GM19463 (cell line): ENCODE data around the gene CAND2.
"Not testable (repeated sequence)": the region's sequence is repeated elsewhere in the genome, so short reads cannot be mapped to it uniquely, and the experiment has no call there.

ENCODE experiments used
- ATAC-seq: cut with Tn5 transposase; IDR thresholded peaks from one replicate; pipeline ENCODE4 v1.9.1; 2021; ENCODE audit warnings: mild to moderate bottlenecking, moderate library complexity; ENCODE audit not compliant: unreplicated experiment

The CAND2 gene

DNA sequence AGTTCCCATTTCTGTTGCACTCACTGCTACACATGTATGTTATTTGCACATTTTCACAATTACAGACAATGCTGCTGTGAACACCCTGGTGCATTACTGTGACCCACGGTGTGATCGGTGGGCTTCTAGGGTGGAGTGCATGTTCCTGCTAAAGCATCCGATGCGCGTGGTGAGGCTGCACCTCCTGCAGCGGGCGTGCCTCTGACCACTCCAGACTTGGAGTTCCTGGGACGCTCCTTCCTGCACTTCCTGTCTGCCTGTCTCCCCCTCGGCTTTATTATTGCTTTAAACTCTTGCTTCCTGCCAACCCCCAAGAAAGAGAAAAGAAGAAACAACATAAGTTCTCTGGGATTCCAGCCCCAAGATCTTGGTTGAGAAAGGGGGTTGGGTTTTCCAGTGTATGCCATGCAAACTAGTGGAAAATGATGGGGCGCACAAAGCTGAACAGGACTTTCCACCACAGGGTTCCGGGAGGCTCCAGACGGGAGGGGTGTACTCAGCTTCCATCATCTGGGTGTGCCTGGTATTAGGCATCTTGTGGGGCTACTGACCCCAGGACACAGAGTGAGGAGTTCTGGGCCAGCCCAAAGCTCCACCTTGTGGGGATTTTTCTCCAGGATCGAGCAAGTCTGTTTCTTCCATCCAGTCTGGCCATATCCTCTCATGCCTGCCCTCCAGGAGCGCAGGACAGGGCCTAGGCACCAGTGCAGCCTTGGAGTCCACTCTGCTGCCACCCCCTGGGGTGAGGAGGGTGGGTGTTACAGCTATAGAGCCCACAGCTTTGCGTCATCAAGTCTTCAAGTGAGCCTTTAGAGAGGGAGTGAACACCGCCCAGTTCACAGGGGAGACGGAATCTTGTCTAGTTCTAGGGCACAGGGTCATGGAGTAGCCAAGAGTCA lies 33.7 kb downstream of the CAND2 start:
- no peak for ATAC-seq

DNA sequence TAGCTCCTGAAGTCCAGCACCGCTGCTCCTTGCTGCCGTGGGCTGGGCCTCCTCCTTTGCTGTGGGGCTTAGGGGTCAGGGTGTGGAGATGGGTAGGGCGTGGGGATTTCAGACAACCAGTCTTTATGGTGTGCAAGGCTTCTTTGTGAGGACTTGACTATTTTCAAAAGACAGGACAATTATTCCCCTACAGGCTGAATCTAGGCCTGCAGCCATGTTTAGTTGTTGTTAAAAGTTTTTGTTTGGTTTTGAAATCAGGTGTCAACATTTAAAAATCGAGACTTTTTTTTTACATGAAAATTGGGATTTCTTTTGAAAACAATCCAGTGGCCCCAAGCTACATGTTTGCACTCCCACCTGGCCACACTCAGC lies 34.3 kb downstream of the CAND2 start:
- no peak for ATAC-seq

GRCh38 chr3:12831301-12831866 lies 34.9 kb downstream of the CAND2 start:
- ATAC-seq: no peak

GRCh38 chr3:12832350-12833221 lies 36.1 kb downstream of the CAND2 start:
- ATAC-seq: no peak

GRCh38 chr3:12833222-12834161 lies 37.0 kb downstream of the CAND2 start:
- ATAC-seq: no peak

DNA sequence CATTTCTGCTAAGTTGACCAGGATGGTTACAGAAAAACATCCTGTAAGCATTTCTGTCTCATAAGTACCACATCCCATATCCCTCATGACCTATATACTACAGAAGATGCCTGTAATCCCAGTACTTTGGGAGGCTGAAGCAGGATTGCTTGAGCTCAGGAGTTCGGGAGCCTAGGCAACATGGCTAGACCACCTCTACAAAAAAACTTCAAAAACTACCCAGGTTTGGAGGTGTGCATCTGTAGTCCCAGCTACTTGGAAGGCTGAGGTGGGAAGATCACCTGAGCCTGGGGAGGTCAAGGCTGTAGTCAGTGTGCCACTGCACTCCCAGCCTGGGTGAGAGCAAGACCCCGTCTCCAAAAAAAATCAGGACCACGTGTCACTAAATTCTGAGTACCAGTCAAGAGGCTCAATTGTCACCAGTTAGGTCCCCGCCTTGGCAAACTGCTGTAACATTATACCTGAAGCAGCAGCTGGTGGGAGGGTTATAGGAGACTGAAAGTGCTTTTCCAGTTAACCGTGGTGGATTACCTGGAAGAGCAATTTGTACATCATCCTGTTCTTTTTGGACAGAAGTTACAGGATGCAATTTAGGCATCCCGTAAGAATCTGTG lies 38.7 kb downstream of the CAND2 start:
- no peak for ATAC-seq

- ATAC-seq: no peak
Observed at GRCh38 chr3:12837295-12837986, 41.0 kb downstream of the CAND2 start.

- ATAC-seq: no peak
Observed at GRCh38 chr3:12838179-12838965, 41.9 kb downstream of the CAND2 start.

DNA sequence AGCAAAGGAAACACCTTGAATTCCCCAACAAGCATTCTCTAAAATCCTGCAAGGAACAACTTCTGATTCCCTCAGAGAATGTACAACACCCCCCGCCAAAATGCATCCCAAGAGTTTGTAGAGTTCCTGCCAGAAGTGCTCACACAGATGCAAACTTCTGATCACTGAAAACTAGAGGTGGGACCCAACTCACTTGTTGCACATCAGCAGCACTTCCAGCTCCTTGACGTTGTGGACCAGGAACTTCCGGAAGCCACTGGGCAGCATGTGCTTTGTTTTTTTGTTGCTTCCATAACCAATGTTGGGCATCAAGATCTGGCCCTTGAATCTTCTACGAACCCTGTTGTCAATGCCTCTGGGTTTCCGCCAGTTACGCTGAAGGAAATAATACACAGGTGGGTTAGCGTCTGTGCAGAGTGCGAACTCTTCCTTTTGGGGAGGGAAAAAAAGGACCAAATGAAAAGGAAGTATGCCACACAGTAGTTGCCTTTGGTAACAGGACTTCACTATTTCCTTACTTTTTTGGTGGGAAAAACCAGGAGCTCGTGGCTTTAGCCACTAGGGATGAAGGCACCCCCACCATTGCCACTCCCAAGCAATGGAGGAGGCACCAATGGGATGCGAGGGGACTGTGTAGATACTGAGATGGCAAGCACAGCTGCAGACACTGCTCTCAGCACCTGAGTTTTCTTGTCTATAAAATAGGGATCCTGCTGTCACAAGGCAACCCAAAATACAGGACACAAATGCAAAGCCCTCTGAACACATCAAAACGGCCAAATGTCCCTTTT lies 42.9 kb downstream of the CAND2 start:
- ATAC-seq: no peak

DNA sequence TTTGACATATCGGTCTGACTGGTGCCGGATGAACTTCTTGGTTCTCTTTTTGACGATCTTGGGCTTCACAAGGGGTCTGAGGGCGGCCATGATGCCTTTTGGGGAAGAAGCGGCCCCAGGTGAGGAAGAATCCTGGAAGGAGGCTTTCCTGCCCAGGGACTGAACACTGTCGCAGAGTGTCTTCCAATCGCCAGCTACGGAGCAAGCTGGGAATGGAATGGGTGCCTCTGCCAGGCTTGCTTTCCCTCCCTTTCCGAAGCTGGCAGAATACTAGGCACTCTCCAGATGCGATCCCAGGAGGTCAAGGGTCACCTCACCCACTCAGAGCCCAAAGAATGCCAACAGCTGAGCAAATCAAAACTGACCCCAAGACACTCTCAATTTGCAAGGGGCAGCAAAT lies 43.7 kb downstream of the CAND2 start:
- not testable (repeated sequence) for ATAC-seq

DNA sequence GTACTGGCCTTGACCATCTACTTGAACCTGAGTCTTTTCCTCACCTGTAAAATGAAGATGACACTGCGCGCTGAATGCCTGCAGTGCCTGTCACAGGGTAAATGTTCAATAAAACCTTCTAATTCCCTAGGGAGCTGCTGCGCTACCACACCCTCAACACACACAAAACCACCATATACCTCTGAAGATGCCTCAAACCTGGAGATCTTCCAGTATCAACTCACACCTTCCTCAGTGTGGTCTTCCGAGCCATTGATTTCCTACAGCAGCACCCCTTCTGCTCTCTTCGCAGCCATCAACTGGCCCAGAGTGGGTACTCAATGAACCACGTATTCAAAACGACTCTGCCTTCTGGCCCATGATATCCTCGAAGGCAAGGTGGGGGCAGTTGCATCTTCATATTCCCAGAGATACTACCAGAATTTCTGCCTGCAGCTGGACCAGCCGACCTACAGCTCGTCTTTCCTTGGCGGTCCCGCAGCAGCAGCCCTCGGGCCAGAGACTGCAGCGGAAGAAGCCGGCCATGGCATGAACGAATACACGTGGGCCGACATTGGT lies 44.2 kb downstream of the CAND2 start:
- ATAC-seq: peak; percentile 28

- peak; percentile 86 for ATAC-seq
Observed at GRCh38 chr3:12841149-12841969, 44.9 kb downstream of the CAND2 start, which contains the start of gene RPL32. RPL32 (minus strand) TSS chr3:12841565; CDS start chr3:12840237, 1,328 bp downstream.

- ATAC-seq: no peak
Observed at GRCh38 chr3:12841970-12842328, 45.5 kb downstream of the CAND2 start.

DNA sequence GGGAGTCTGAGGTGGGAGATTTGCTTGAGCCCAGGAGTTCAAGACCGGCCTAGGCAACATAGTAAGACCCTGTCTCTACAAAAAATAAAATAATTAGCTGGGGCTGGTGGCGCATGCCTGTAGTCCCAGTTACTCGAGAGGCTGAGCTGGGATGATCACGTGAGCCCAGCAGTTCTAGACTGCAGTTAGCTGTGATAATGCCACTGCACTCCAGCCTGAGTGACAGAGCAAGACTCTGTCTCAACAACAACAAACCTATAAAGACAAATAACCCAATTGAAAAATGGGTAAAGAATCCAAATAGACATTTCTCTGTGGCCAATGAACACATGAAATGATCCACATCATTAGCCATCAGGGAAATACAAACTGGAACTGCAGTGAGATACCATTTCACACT lies 46.0 kb downstream of the CAND2 start:
- no peak for ATAC-seq

DNA sequence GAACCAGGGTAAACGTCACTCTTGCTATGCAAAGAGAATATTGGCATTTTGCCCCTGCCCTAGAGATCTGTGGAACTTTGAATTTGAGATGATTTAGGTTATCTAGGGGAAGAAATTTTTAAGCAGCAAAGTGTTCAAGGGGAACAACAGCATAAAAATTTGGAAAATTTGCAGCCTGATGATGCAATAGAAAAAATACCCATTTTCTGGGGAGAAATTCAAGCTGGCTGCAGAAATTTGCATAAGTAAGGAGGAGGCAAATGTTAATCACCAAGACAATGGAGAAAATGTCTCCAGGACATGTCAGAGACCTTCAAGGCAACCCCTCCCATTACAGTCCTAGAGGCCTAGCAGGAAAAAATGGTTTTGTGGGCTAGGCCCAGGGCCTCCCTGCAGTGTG lies 49.3 kb downstream of the CAND2 start:
- no peak for ATAC-seq

DNA sequence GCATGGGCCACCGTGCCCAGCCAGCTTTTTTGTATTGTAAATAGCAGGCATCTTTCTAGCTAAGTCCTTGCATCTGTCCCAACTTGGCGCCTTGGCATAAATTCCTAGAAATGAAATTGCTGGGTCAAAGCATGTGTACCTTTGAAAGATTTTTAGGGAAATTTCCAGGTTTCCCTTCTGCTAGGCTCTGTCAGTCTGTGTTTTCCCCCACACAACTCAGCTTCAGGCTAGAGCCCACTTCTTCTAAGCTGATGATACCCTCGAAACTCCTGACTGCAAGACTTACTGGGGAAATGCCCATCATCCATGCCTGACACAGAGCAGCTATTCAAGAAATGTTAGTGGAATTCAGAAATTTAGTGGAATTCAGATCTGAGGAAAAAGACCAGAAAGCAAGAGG lies 55.7 kb downstream of the CAND2 start:
- no peak for ATAC-seq

- not testable (repeated sequence) for ATAC-seq
Observed at GRCh38 chr3:12853847-12854246, 57.4 kb downstream of the CAND2 start.
